SK-N-MC (cell line): ENCODE data around the gene SMC3.
"Not testable (repeated sequence)": the region's sequence is repeated elsewhere in the genome, so short reads cannot be mapped to it uniquely, and the experiment has no call there.

Source experiments
- DNase-seq: peaks from one replicate; pipeline ENCODE4 v3.0.0-alpha.2; 2011; ENCODE audit warnings: low read depth, low spot score
- H3K27ac ChIP-seq: fragments of 200-600 bp; sonication (generic); 2 replicates; pipeline ENCODE4 v1.5.1; 2016; ENCODE audit warnings: mixed run types
- H3K36me3 ChIP-seq: fragments of 200-600 bp; sonication (generic); 2 replicates; pipeline ENCODE4 v1.6.1; 2017; ENCODE audit warnings: antibody characterized with exemption, low read length, mixed read lengths; ENCODE audit not compliant: insufficient read depth
- H3K4me3 ChIP-seq: fragments of 200-600 bp; sonication (generic); 2 replicates; pipeline ENCODE4 v1.5.1; 2016
- H3K9ac ChIP-seq: fragments of 200-600 bp; sonication (generic); 2 replicates; pipeline ENCODE4 v1.8.0; 2017; ENCODE audit warnings: mixed run types, mixed read lengths; ENCODE audit not compliant: insufficient read length
- H3K9me3 ChIP-seq: fragments of 200-600 bp; sonication (generic); 2 replicates; pipeline ENCODE4 v1.6.1; 2017; ENCODE audit warnings: low read depth, mild to moderate bottlenecking, antibody characterized with exemption, low read length, moderate library complexity, mixed read lengths
- EZH2 ChIP-seq: fragments of 200-600 bp; sonication (generic); IDR thresholded peaks from one replicate; pipeline ENCODE4 v1.6.1; 2017; ENCODE audit warnings: antibody characterized with exemption
- FOXP2 ChIP-seq: optimal IDR thresholded peaks from 2 replicates; pipeline ENCODE3; 2011; ENCODE audit warnings: mild to moderate bottlenecking, moderate library complexity; ENCODE audit not compliant: insufficient read depth; ENCODE audit errors: extremely low read length, control extremely low read depth
- POLR2AphosphoS5 ChIP-seq: IDR thresholded peaks from 2 replicates; pipeline ENCODE4 v1.6.1; 2012; ENCODE audit warnings: mild to moderate bottlenecking, low read depth, low read length, borderline replicate concordance

Gene SMC3

DNA sequence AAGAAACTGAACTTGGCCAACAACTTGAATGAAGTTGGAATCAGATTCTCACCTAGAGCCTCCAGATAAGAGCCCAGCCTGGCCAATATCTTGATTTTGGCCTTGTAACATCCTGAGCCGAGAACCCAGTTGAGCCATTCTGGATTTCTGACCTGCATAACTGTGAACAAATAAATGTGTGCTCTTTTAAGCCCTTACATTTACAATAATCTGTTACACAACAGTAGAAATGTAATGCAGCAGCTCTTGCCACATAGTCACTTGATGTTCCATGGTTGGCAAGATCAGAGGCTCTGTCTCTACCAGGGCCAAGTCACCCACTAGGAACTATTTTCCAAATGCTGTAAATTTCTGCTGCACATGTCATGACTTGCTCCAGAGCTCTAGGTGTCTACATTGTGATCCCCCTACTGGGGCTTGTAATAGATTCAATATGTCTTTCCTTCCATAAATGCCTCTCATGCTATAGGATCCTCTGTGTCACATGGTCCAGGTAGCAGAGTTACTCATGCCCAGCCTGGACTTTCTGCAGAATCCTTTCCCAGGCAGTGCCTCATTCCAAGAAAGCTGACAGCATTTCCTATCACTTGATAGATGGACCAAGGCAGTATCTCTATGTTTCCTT is 65.2 kb downstream of the SMC3 start:
- H3K4me3 ChIP-seq, result no peak overlapping the region
- H3K36me3 ChIP-seq, result no peaks in the 10 kb centered on the region
- no peaks in the 10 kb centered on the region for H3K9me3 ChIP-seq
- TF ChIP-seq POLR2AphosphoS5 (no peak), FOXP2 (no peak), EZH2 (no peak)
- no peak overlapping the region for H3K27ac ChIP-seq
- DNase-seq, result no peak
- H3K9ac ChIP-seq, result no peak overlapping the region

DNA sequence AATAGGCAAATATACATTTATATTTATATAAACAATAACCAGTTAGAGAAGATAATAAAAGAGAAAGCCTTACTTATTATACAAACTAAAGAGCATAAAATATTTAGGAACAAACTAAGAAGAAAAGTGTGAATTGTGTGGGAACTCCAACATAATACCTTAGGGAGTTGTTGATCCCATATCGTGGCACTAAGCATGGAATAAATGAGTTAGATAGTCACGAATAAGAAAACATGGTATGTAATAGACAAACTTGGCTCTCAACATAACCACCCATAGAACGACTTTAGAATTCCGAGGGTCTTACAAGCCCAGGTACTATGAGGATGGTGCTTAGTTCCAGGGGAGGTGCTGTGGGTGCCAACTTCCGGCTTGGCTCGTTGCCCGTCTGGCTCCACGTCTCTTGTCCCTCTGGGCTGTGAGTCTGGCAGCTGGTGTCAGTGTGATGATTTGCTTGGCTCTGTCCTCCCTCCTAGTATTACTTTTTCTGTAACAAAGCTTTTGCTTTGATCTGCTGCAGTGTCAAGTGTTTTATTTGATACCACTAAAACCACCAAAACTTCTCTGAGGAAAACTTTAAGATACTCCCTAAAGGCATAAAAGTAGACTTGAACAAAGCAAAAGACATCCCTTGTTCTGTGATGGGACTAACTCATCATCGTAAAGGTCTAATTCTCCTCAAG is 67.2 kb downstream of the SMC3 start:
- H3K9me3 ChIP-seq, result no peaks in the 10 kb centered on the region
- no peak overlapping the region for H3K4me3 ChIP-seq
- DNase-seq, result no peak
- no peak overlapping the region for H3K27ac ChIP-seq
- no peak for TF ChIP-seq FOXP2
- no peak for TF ChIP-seq POLR2AphosphoS5
- TF ChIP-seq EZH2, result no peak
- H3K36me3 ChIP-seq, result no peaks in the 10 kb centered on the region
- H3K9ac ChIP-seq, result no peak overlapping the region

DNA sequence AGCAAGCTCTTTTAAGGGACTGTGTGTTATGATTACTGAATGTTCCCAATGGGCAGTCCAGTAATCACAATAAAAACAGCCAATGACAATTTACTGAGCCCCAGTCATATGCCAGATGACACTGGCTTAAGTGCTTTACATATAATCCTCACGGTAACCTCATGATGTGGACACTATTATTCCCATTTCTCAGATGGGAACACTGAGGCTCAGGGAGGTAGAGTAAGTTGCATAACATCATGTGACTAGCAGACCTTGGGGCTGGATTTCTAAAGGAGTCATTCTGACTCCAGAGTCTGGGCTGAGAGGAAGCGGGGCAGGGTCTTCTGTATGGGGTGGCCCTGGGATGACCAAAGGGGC is 69.1 kb downstream of the SMC3 start:
- no peaks in the 10 kb centered on the region for H3K9me3 ChIP-seq
- no peak overlapping the region for H3K27ac ChIP-seq
- DNase-seq, result no peak
- TF ChIP-seq EZH2, result no peak
- no peak for TF ChIP-seq POLR2AphosphoS5
- no peak for TF ChIP-seq FOXP2
- H3K4me3 ChIP-seq, result no peak overlapping the region
- no peaks in the 10 kb centered on the region for H3K36me3 ChIP-seq
- no peak overlapping the region for H3K9ac ChIP-seq

DNA sequence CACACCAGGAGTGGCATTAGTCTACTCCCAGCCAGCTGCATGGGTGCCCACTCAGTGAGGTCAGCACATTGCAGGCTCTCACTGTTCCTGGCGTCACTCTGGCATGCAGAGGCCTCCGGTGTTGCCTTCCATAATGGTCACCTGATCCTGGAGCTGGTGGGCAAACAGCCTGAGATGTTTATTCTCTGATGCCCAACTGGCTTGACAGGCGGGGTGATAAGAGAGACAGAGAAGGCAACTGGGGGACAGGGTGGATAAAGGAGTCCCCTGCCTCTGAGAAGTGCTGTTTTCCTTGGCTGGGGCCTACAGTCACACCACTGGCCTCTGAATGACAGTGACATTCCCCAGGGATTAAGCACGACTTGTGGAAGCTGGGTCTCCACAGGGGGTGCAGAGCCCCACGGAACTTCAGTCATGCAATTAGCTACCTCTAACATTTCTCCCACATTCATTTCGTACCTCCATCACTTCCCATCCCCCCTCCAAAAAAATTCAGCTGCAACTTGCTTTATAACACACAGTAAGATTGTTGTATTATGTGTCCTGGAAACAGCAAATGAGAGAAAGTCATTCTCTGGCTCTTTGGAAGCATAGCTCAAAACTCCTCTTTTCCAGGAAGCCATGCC is 69.5 kb downstream of the SMC3 start:
- no peak for DNase-seq
- no peak overlapping the region for H3K9ac ChIP-seq
- no peaks in the 10 kb centered on the region for H3K9me3 ChIP-seq
- TF ChIP-seq EZH2, result no peak
- no peak for TF ChIP-seq FOXP2
- no peak for TF ChIP-seq POLR2AphosphoS5
- H3K36me3 ChIP-seq, result no peaks in the 10 kb centered on the region
- no peak overlapping the region for H3K4me3 ChIP-seq
- H3K27ac ChIP-seq, result no peak overlapping the region

DNA sequence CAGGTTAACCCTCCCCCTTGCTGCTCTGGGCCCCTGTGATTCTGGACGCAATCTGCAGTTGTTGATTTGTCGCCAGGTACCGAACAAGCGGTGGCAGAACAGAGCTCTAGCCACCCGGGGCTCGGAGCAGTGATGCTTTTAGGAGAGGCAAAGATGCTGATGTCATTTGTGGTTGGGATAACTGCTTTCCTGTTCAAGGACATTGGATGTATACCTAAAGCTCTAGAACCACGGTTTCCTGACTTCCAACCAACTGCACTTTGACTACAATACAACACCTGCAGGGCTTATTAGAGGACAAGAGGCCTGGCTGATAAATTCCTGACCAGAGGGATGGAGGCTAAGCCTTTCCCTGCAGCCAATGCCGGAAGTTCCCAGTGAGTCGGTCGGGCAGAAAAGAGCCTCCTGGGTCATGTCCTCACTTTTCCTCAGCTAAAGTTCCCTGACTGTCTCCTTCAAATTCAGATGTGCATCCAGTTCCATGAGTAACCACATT is 70.1 kb downstream of the SMC3 start:
- Histone ChIP-seq H3K4me3 (no peak overlapping the region), H3K27ac (no peak overlapping the region), H3K9me3 (no peaks in the 10 kb centered on the region), H3K9ac (no peak overlapping the region), H3K36me3 (no peaks in the 10 kb centered on the region)
- TF ChIP-seq FOXP2, result no peak
- no peak for TF ChIP-seq EZH2
- TF ChIP-seq POLR2AphosphoS5, result no peak
- no peak for DNase-seq

DNA sequence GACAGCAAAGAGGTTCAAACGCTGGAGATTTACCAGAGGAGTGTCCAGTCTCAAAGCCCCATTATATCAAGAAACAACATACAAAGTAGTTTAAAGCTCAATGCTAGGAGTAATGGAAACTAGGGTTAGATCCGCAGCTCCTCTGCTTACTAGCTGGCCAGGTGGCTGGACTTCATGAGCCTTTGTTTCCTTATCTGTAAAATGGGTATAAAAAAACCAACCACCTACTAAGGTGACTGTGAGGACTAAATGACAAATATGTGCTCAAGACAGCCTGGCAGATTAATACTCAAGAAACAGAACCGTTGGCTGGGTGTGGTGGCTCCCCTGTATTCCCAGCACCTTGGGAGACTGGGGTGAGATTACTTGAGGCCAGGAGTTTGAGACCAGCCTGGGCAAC is 70.8 kb downstream of the SMC3 start:
- TF ChIP-seq FOXP2 (no peak), POLR2AphosphoS5 (no peak), EZH2 (no peak)
- Histone ChIP-seq H3K9me3 (no peaks in the 10 kb centered on the region), H3K36me3 (no peaks in the 10 kb centered on the region), H3K27ac (no peak overlapping the region), H3K4me3 (no peak overlapping the region), H3K9ac (no peak overlapping the region)
- DNase-seq, result no peak

DNA sequence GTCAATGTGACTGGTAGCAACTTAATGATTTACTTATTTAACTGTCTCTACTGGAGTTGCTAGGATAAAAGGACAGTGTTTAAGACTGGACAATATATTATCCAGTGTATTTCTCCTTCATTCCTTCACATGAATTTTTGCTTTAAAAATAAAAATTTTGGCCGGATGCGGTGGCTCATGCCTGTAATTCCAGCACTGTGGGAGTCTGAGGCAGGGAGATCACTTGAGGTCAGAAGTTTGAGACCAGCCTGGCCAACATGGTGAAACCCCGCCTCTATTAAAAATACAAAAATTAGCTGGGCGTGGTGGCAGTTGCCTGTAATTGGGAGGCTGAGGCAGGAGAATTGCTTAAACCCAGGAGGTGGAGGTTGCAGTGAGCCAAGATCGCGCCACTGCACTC is 71.6 kb downstream of the SMC3 start:
- not testable (repeated sequence) for H3K9ac ChIP-seq, H3K36me3 ChIP-seq, H3K9me3 ChIP-seq, H3K27ac ChIP-seq, DNase-seq, H3K4me3 ChIP-seq

DNA sequence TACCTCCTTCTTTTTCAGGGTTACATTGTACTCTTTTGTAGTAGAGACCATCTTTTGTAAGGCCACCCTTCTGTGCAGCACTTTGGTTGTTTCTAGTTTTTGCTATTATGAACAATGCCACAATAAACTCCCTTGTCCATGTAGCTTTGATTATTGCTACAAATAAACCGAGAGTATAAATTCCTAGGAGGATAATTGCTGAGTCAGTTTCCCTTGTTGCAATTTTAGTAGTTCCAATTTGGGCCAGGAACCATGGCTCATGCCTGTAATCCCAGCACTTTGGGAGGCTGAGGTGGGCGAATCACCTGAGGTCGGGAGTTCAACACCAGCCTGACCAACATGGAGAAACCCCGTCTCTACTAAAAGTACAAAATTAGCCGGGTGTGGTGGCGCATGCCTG is 72.4 kb downstream of the SMC3 start:
- not testable (repeated sequence) for H3K9ac ChIP-seq, H3K4me3 ChIP-seq, H3K9me3 ChIP-seq, DNase-seq, H3K36me3 ChIP-seq, H3K27ac ChIP-seq

DNA sequence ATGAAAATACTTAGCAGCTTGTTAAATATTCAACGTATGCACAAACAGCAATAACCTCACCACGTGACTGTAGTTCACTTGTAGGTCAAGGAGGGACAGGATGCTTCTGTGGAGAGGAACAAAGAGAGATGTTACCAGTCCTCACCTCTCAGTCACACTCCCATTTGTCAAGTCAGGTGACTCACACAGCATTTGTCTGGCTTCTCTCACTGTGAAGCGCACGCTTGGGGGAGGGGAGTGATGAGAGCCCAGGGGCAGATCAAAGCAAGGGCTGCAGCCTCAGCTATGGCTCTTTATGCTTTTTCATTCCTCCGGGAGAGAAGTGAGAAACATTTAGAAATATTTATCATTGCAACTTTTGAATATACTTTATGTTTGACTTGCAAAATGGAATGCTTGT is 73.8 kb downstream of the SMC3 start:
- Histone ChIP-seq H3K9ac (no peak overlapping the region), H3K9me3 (no peaks in the 10 kb centered on the region), H3K4me3 (no peak overlapping the region), H3K36me3 (no peaks in the 10 kb centered on the region), H3K27ac (no peak overlapping the region)
- TF ChIP-seq EZH2 (no peak), POLR2AphosphoS5 (no peak), FOXP2 (no peak)
- DNase-seq, result no peak
